Vagina (tissue), 2 donors: ENCODE measurements around the gene ACSS2. TPM values are rescaled to one million over a fixed set of nuclear protein-coding genes. Genes with fewer than 3 reads are reported as not detected.

Experiments
- DNase-seq, 2 donors: peaks; one replicate each; pipeline ENCODE4 v3.0.0-alpha.2; 2017; ENCODE audit errors: extremely low spot score in 2 of 2
- H3K27ac ChIP-seq: fragments of 200-600 bp; sonication (generic); one replicate; pipeline ENCODE4 v1.5.1; 2019
- H3K27me3 ChIP-seq: fragments of 200-600 bp; sonication (generic); one replicate; pipeline ENCODE4 v1.5.1; 2019
- H3K36me3 ChIP-seq, 2 donors: fragments of 200-600 bp; sonication (generic); one replicate each; pipeline ENCODE4 v1.5.1; 2017 to 2019
- H3K4me1 ChIP-seq: fragments of 200-600 bp; sonication (generic); one replicate; pipeline ENCODE4 v1.5.1; 2019
- H3K4me3 ChIP-seq, 2 donors: fragments of 200-600 bp; sonication (generic); 1 replicate in 1 of 2; 2 replicates in 1 of 2; pipeline ENCODE4 v1.5.1; 2016 to 2019
- H3K9me3 ChIP-seq: fragments of 200-600 bp; sonication (generic); one replicate; pipeline ENCODE4 v1.5.1; 2019
- CTCF ChIP-seq, 3 experiments: fragments of 450-650 bp in 2 of 3; fragments of 200-600 bp in 1 of 3; sonication (generic) in 1 of 3; IDR thresholded peaks; one replicate each; pipeline ENCODE4 v1.5.1; 2017 to 2019; ENCODE audit warnings: antibody characterized with exemption in 3 of 3, mild to moderate bottlenecking in 2 of 3, moderate library complexity in 2 of 3
- POLR2A ChIP-seq, 2 donors: fragments of 450-650 bp; IDR thresholded peaks; one replicate each; pipeline ENCODE4 v1.6.1; 2017; ENCODE audit warnings: antibody characterized with exemption in 2 of 2, mild to moderate bottlenecking in 2 of 2, moderate library complexity in 2 of 2
- POLR2AphosphoS5 ChIP-seq, 2 donors: sonication (generic); formaldehyde crosslinking; IDR thresholded peaks; one replicate each; pipeline ENCODE4 v1.9.0; 2017; ENCODE audit warnings: antibody characterized with exemption in 2 of 2, mild to moderate bottlenecking in 2 of 2, low read depth in 1 of 2; ENCODE audit not compliant: insufficient read depth in 1 of 2
- intact Hi-C: fragments of 100-400 bp; cut with DNase I; formaldehyde crosslinking; loops from one replicate; pipeline ENCODE4 v1.15.1; 2023
- total RNA-seq: library from RNA; depleted of rRNA; stranded (reverse); fragments of >200 nt; gene quantifications from one replicate; pipeline ENCODE4 v1.2.3, GENCODE V29; 2016

ACSS2 gene
- total RNA-seq, 1 donor from 2014 or later, result 56.2 TPM

- peaks cover 0 to 17% of the 10 kb centered on the region in 2 donors for H3K36me3 ChIP-seq
- no peaks in the 10 kb centered on the region for H3K9me3 ChIP-seq
- no peak overlapping the region for H3K27ac ChIP-seq
- H3K4me1 ChIP-seq, result no peaks in the 10 kb centered on the region
- DNase-seq, result no peak
- intact Hi-C loops, result no loop called here
- H3K27me3 ChIP-seq, result no peaks in the 10 kb centered on the region
- no peak for TF ChIP-seq POLR2A (IDR thresholded peaks at IDR 0.05)
- TF ChIP-seq POLR2AphosphoS5 (IDR thresholded peaks at IDR 0.05; ENCODE audit: insufficient read depth in 1 of 2, low read depth in 1 of 2), result no peak
- no peak for TF ChIP-seq CTCF (IDR thresholded peaks at IDR 0.05)
- no peak overlapping the region for H3K4me3 ChIP-seq
These were observed 12.1 kb downstream of the ACSS2 start for GRCh38 chr20:34888468-34888867.

GRCh38 chr20:34891166-34892062, 15.0 kb downstream of the ACSS2 start:
- no peaks in the 10 kb centered on the region for H3K9me3 ChIP-seq
- H3K27me3 ChIP-seq, result no peaks in the 10 kb centered on the region
- H3K27ac ChIP-seq, result no peak overlapping the region
- H3K36me3 ChIP-seq, result no peaks in the 10 kb centered on the region
- H3K4me1 ChIP-seq, result no peaks in the 10 kb centered on the region
- intact Hi-C loops, result no loop called here
- TF ChIP-seq POLR2A (IDR thresholded peaks at IDR 0.05), result no peak
- no peak for TF ChIP-seq POLR2AphosphoS5 (IDR thresholded peaks at IDR 0.05; ENCODE audit: insufficient read depth in 1 of 2, low read depth in 1 of 2)
- TF ChIP-seq CTCF (IDR thresholded peaks at IDR 0.05), result no peak
- DNase-seq, result no peak
- no peak overlapping the region for H3K4me3 ChIP-seq

GRCh38 chr20:34892671-34893070, 16.3 kb downstream of the ACSS2 start:
- H3K36me3 ChIP-seq, result no peaks in the 10 kb centered on the region
- intact Hi-C loops, result no loop called here
- no peak for DNase-seq
- no peaks in the 10 kb centered on the region for H3K4me1 ChIP-seq
- no peaks in the 10 kb centered on the region for H3K9me3 ChIP-seq
- no peak overlapping the region for H3K4me3 ChIP-seq
- no peak overlapping the region for H3K27ac ChIP-seq
- no peaks in the 10 kb centered on the region for H3K27me3 ChIP-seq
- TF ChIP-seq POLR2A (IDR thresholded peaks at IDR 0.05) (no peak), CTCF (IDR thresholded peaks at IDR 0.05) (no peak), POLR2AphosphoS5 (IDR thresholded peaks at IDR 0.05; ENCODE audit: insufficient read depth in 1 of 2, low read depth in 1 of 2) (no peak)

- H3K27ac ChIP-seq, result no peak overlapping the region
- no peak for DNase-seq
- peaks cover 3% of the 10 kb centered on the region for H3K4me1 ChIP-seq
- H3K27me3 ChIP-seq, result no peaks in the 10 kb centered on the region
- intact Hi-C loops, result no loop called here
- H3K9me3 ChIP-seq, result no peaks in the 10 kb centered on the region
- no peak for TF ChIP-seq POLR2AphosphoS5 (IDR thresholded peaks at IDR 0.05; ENCODE audit: insufficient read depth in 1 of 2, low read depth in 1 of 2)
- TF ChIP-seq CTCF (IDR thresholded peaks at IDR 0.05), result no peak
- TF ChIP-seq POLR2A (IDR thresholded peaks at IDR 0.05), result no peak
- H3K36me3 ChIP-seq, result no peaks in the 10 kb centered on the region
- H3K4me3 ChIP-seq, result no peak overlapping the region
These were observed 18.3 kb downstream of the ACSS2 start for GRCh38 chr20:34894723-34895122.

- peaks cover 3% of the 10 kb centered on the region for H3K4me1 ChIP-seq
- TF ChIP-seq CTCF (IDR thresholded peaks at IDR 0.05), result no peak
- no peak for TF ChIP-seq POLR2AphosphoS5 (IDR thresholded peaks at IDR 0.05; ENCODE audit: insufficient read depth in 1 of 2, low read depth in 1 of 2)
- no peak for TF ChIP-seq POLR2A (IDR thresholded peaks at IDR 0.05)
- H3K4me3 ChIP-seq, result no peak overlapping the region
- no peak for DNase-seq
- no peak overlapping the region for H3K27ac ChIP-seq
- no peaks in the 10 kb centered on the region for H3K9me3 ChIP-seq
- H3K36me3 ChIP-seq, result no peaks in the 10 kb centered on the region
- intact Hi-C loops, result no loop called here
- H3K27me3 ChIP-seq, result no peaks in the 10 kb centered on the region
These were observed 19.1 kb downstream of the ACSS2 start for GRCh38 chr20:34895465-34895864.
